Adipose tissue (tissue), 3 donors: Measurements from ENCODE around the gene ACBD4. TPM values are rescaled to one million over a fixed set of nuclear protein-coding genes. Genes with fewer than 3 reads are reported as not detected.

Experiments used
- H3K27ac ChIP-seq: one replicate; pipeline ENCODE4 v1.5.1; 2013; ENCODE audit warnings: low read depth, low read length
- WGBS, 3 donors: extraction: QIAGEN DNeasy Blood & Tissue Kit; methylation state at CpG; one replicate each; pipeline ENCODE4 v1.1.7; 2013; 5-methylcytosine and 5-hydroxymethylcytosine counted together
- polyA plus RNA-seq, 3 donors: library from polyadenylated mRNA; stranded (reverse); fragments of 200-250 nt; gene quantifications; one replicate each; pipeline ENCODE4 v1.2.3, GENCODE V29; 2013
- donor health status: healthy with polysubstance abuse.
- donor health status: Bipolar disorder and iron deficiency.
- donor health status: healthy.

Gene ACBD4
- polyA plus RNA-seq, 3 donors: 11.2 to 17.4 (median 15.6) TPM

GRCh38 chr17:45145035-45145389 is 9.5 kb downstream of the ACBD4 start:
- WGBS, 3 donors: 47 to 76% (median 69%) methylated on average over 8 of the region's 8 CpGs
- peak overlapping the region; percentile 86 for H3K27ac ChIP-seq

GRCh38 chr17:45146166-45146565 is 10.7 kb downstream of the ACBD4 start:
- WGBS, 3 donors: 84 to 88% (median 85%) methylated on average over 10 of the region's 10 CpGs
- H3K27ac ChIP-seq: no peak overlapping the region

GRCh38 chr17:45146592-45146889 is 11.1 kb downstream of the ACBD4 start:
- WGBS, 3 donors: 55 to 82% (median 75%) methylated on average over 4 of the region's 4 CpGs

GRCh38 chr17:45146890-45147580 is 11.5 kb downstream of the ACBD4 start:
- H3K27ac ChIP-seq: peak overlapping the region; percentile 80
- 7 to 8% (median 8%) methylated on average over 28 to 29 of the region's 29 CpGs for WGBS, 3 donors

More at GRCh38 chr17:45146592-45146889, 11.1 kb downstream of the ACBD4 start:
- no peak overlapping the region for H3K27ac ChIP-seq

- H3K27ac ChIP-seq: peak overlapping the region; percentile 80
- 0% methylated on average over 38 of the region's 38 CpGs for WGBS, 3 donors
These were observed 12.2 kb downstream of the ACBD4 start for GRCh38 chr17:45147581-45148182.

- WGBS, 3 donors: 0 to 1% (median 0%) methylated on average over 57 to 58 of the region's 58 CpGs
- H3K27ac ChIP-seq: peak within 1 kb of the TSS; percentile 80
These were observed 12.9 kb downstream of the ACBD4 start, which contains the start of gene HEXIM1 for GRCh38 chr17:45148183-45149036. Gene HEXIM1 (plus strand): TSS chr17:45148475. CDS start chr17:45149191, 716 bp downstream.

- 0% methylated on average over 32 of the region's 32 CpGs for WGBS, 3 donors
- peak overlapping the region; percentile 51 for H3K27ac ChIP-seq
These were observed 13.7 kb downstream of the ACBD4 start for GRCh38 chr17:45149037-45149668.

GRCh38 chr17:45149669-45150664 is 14.5 kb downstream of the ACBD4 start:
- peak overlapping the region; percentile 49 for H3K27ac ChIP-seq
- WGBS, 3 donors: 1 to 2% (median 2%) methylated on average over 56 of the region's 56 CpGs

GRCh38 chr17:45150911-45151809 is 15.7 kb downstream of the ACBD4 start:
- 19 to 36% (median 29%) methylated on average over 8 of the region's 8 CpGs for WGBS, 3 donors

GRCh38 chr17:45155029-45155428 is 19.5 kb downstream of the ACBD4 start:
- WGBS, 3 donors: 93 to 97% (median 96%) methylated on average over 3 to 4 of the region's 4 CpGs
- no peak overlapping the region for H3K27ac ChIP-seq

More at GRCh38 chr17:45150911-45151809, 15.7 kb downstream of the ACBD4 start:
- no peak overlapping the region for H3K27ac ChIP-seq

GRCh38 chr17:45155483-45155882 is 20.0 kb downstream of the ACBD4 start:
- 89 to 98% (median 96%) methylated on average over 2 of the region's 2 CpGs for WGBS, 3 donors
- no peak overlapping the region for H3K27ac ChIP-seq

GRCh38 chr17:45156242-45156641 is 20.8 kb downstream of the ACBD4 start:
- no peak overlapping the region for H3K27ac ChIP-seq
- 78 to 94% (median 79%) methylated on average over 3 of the region's 3 CpGs for WGBS, 3 donors

GRCh38 chr17:45160447-45161287 is 25.2 kb downstream of the ACBD4 start:
- WGBS, 3 donors: 0 to 1% (median 0%) methylated on average over 44 to 48 of the region's 48 CpGs
- H3K27ac ChIP-seq: peak overlapping the region; percentile 87

GRCh38 chr17:45161288-45162024 is 26.0 kb downstream of the ACBD4 start, which contains the start of gene HEXIM2:
Gene HEXIM2 (plus strand): TSS chr17:45161875. CDS start chr17:45162794, 919 bp downstream.
- WGBS, 3 donors: 0 to 1% (median 0%) methylated on average over 50 to 53 of the region's 53 CpGs
- peak within 1 kb of the TSS; percentile 87 for H3K27ac ChIP-seq

GRCh38 chr17:45162025-45162687 is 26.7 kb downstream of the ACBD4 start:
- 49 to 58% (median 52%) methylated on average over 9 of the region's 9 CpGs for WGBS, 3 donors
- no peak overlapping the region for H3K27ac ChIP-seq
